ENCODE data around the gene JAKMIP1. TPM values are rescaled to one million over a fixed set of nuclear protein-coding genes. Genes with fewer than 3 reads are reported as not detected.

Gene JAKMIP1
- total RNA-seq, 2 experiments from 2014 or later, result 5.6 to 6.3 TPM

DNA sequence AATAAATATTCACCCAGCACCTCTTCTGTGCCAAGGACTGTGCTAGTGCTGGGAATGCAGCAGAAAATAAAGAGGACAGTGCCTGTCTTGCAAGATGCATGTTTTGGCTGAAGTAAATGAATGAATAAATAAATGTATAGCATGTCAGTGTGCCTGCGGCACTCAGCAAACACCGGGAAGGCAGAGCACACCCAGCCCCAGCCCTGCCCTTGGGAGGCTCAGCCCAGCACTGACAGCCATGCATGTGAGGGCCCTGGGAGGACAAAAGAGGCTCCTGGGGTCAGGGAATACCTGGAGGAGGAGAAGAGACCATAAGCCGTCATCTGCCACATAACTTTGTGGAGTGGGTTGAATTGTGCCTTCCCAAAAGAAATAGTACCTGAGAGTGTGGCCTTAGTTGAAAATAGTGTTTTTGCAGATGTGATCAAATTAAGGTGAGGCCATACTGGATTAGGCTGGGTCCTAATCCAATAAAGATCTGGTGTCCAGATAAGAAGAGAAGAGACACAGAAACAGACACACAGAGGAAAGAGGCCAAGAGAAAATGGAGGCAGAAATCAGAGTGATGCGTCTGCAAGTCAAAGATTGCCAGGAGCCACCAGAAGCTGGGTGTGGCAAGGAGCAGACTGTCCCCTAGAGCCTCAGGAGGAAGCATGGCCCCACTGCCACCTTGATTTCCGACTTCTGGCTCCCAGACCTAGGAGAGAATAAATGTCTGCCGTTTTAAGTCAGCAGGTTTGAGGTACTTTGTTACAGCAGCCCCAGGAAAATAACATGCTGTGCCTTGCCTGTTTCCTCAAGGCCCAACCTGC lies 198.5 kb downstream of the JAKMIP1 start:
- Mint-ChIP-seq H3K9me3 (no peaks in the 10 kb centered on the region), H3K36me3 (ENCODE audit: low read depth) (no peaks in the 10 kb centered on the region), H3K4me3 (no peak overlapping the region), H3K27me3 (peaks cover 5% of the 10 kb centered on the region), H3K27ac (no peak overlapping the region), H3K4me1 (ENCODE audit: low read depth) (no peaks in the 10 kb centered on the region)
- DNase-seq, result no peak
- no peak for ATAC-seq
- POLR2A ChIA-PET, result no interaction called here
- intact Hi-C loops (cut with micrococcal nuclease), result no loop called here
- TF ChIP-seq, protein P1, sequence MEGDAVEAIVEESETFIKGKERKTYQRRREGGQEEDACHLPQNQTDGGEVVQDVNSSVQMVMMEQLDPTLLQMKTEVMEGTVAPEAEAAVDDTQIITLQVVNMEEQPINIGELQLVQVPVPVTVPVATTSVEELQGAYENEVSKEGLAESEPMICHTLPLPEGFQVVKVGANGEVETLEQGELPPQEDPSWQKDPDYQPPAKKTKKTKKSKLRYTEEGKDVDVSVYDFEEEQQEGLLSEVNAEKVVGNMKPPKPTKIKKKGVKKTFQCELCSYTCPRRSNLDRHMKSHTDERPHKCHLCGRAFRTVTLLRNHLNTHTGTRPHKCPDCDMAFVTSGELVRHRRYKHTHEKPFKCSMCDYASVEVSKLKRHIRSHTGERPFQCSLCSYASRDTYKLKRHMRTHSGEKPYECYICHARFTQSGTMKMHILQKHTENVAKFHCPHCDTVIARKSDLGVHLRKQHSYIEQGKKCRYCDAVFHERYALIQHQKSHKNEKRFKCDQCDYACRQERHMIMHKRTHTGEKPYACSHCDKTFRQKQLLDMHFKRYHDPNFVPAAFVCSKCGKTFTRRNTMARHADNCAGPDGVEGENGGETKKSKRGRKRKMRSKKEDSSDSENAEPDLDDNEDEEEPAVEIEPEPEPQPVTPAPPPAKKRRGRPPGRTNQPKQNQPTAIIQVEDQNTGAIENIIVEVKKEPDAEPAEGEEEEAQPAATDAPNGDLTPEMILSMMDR (IDR thresholded peaks at IDR 0.05), result no peak
- CTCF ChIA-PET, result no interaction called here

GRCh38 chr4:5999830-6000365 lies 200.5 kb downstream of the JAKMIP1 start:
- Mint-ChIP-seq H3K27me3 (peaks cover 2% of the 10 kb centered on the region), H3K27ac (no peak overlapping the region), H3K4me3 (no peak overlapping the region), H3K9me3 (no peaks in the 10 kb centered on the region), H3K36me3 (ENCODE audit: low read depth) (no peaks in the 10 kb centered on the region), H3K4me1 (ENCODE audit: low read depth) (peaks cover 7% of the 10 kb centered on the region)
- ChIA-PET POLR2A (no interaction called here), CTCF (interaction anchor here (0.7 to 2.7 kb wide), 3 partner anchors 11 to 634 kb away, joined by 3 to 11 read pairs (median 4); no protein-coding TSS in a partner anchor)
- TF ChIP-seq, protein P1 (IDR thresholded peaks at IDR 0.05), result no peak
- no peak for ATAC-seq
- intact Hi-C loops (cut with micrococcal nuclease), result loop anchor here (5.0 kb wide), 1 partner anchor 327 kb away; no protein-coding TSS in a partner anchor
- no peak for DNase-seq

DNA sequence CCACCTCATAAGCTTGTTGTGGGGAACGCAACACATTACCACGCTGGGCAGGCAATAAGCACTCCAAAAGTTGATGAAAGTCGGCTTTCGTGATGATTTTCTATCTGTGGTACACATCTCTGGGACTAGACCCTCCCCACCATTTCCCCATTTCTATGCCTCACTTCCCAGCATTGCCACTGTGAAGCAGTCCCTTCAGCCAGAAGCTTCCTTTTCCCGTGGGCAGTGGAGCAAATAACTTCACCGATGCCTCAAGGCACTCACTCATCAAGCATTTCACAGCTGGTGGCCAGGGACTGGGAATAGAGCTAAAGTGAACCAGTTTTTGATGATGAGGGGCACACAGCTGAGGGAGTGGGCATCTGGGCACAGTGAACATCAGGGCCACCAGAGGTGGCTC lies 201.0 kb downstream of the JAKMIP1 start:
- no peak for ATAC-seq
- intact Hi-C loops (cut with micrococcal nuclease), result loop anchor here (5.0 kb wide), 1 partner anchor 328 kb away; no protein-coding TSS in a partner anchor
- TF ChIP-seq, protein P1 (IDR thresholded peaks at IDR 0.05), result no peak
- Mint-ChIP-seq H3K27me3 (peaks cover 2% of the 10 kb centered on the region), H3K4me1 (ENCODE audit: low read depth) (peaks cover 7% of the 10 kb centered on the region), H3K27ac (no peak overlapping the region), H3K9me3 (no peaks in the 10 kb centered on the region), H3K36me3 (ENCODE audit: low read depth) (no peaks in the 10 kb centered on the region), H3K4me3 (no peak overlapping the region)
- CTCF ChIA-PET, result interaction anchor here (0.7 to 2.7 kb wide), 5 partner anchors 10 to 635 kb away, joined by 3 to 11 read pairs (median 9); no protein-coding TSS in a partner anchor
- no peak for DNase-seq
- POLR2A ChIA-PET, result no interaction called here

GRCh38 chr4:5998333-5998936 lies 201.9 kb downstream of the JAKMIP1 start:
- peak; percentile 62 for DNase-seq
- intact Hi-C loops (cut with micrococcal nuclease), result loop anchor here (5.0 kb wide), 1 partner anchor 329 kb away; no protein-coding TSS in a partner anchor
- peaks cover 2% of the 10 kb centered on the region for H3K27me3 Mint-ChIP-seq
- CTCF ChIA-PET, result interaction anchor here (0.6 to 2.7 kb wide), 33 partner anchors 9 to 342 kb away, joined by 3 to 14 read pairs (median 4); no protein-coding TSS in a partner anchor
- H3K4me1 Mint-ChIP-seq (ENCODE audit: low read depth), result peaks cover 7% of the 10 kb centered on the region
- H3K27ac Mint-ChIP-seq, result no peak overlapping the region
- no peak overlapping the region for H3K4me3 Mint-ChIP-seq
- TF ChIP-seq, protein P1 (IDR thresholded peaks at IDR 0.05), result peak; percentile 94
- ATAC-seq, result peak; percentile 65
- no peaks in the 10 kb centered on the region for H3K36me3 Mint-ChIP-seq (ENCODE audit: low read depth)
- POLR2A ChIA-PET, result interaction anchor here (0.5 kb wide), 1 partner anchor 12 kb away, joined by 3 read pairs; no protein-coding TSS in a partner anchor
- H3K9me3 Mint-ChIP-seq, result no peaks in the 10 kb centered on the region
